Hepatic stellate cell (primary cell): ENCODE results near the gene INAFM2.

ENCODE experiments used
- DNase-seq: peaks from one replicate; pipeline ENCODE4 v3.0.0; 2011; ENCODE audit warnings: low spot score

The INAFM2 gene

GRCh38 chr15:40344217-40344616 lies 20.7 kb downstream of the INAFM2 start:
- DNase-seq, result no peak

GRCh38 chr15:40344631-40345120 lies 21.2 kb downstream of the INAFM2 start:
- peak; percentile 84 for DNase-seq

GRCh38 chr15:40345225-40345866 lies 21.9 kb downstream of the INAFM2 start:
- DNase-seq, result no peak

GRCh38 chr15:40345867-40346578 lies 22.5 kb downstream of the INAFM2 start:
- no peak for DNase-seq

- DNase-seq, result no peak
Observed at GRCh38 chr15:40346579-40347558, 23.4 kb downstream of the INAFM2 start.

GRCh38 chr15:40347559-40348473 lies 24.3 kb downstream of the INAFM2 start:
- DNase-seq, result no peak

- DNase-seq, result no peak
Observed at GRCh38 chr15:40348474-40348870, 25.0 kb downstream of the INAFM2 start.

GRCh38 chr15:40349163-40349562 lies 25.7 kb downstream of the INAFM2 start:
- no peak for DNase-seq

GRCh38 chr15:40352281-40352901 lies 28.9 kb downstream of the INAFM2 start:
- DNase-seq, result no peak

- DNase-seq, result no peak
Observed at GRCh38 chr15:40353697-40354096, 30.2 kb downstream of the INAFM2 start.

GRCh38 chr15:40354408-40355171 lies 31.1 kb downstream of the INAFM2 start:
- peak; percentile 81 for DNase-seq

- DNase-seq, result no peak
Observed at GRCh38 chr15:40355976-40356585, 32.6 kb downstream of the INAFM2 start.

- no peak for DNase-seq
Observed at GRCh38 chr15:40357246-40357645, 33.8 kb downstream of the INAFM2 start.

GRCh38 chr15:40357723-40358470 lies 34.4 kb downstream of the INAFM2 start, which contains the start of gene DISP2:
DISP2 (plus strand) TSS chr15:40358219; CDS start chr15:40358322, 103 bp downstream.
- DNase-seq, result peak; percentile 99

- DNase-seq, result no peak
Observed at GRCh38 chr15:40358471-40359353, 35.2 kb downstream of the INAFM2 start.

GRCh38 chr15:40360015-40360414 lies 36.5 kb downstream of the INAFM2 start:
- no peak for DNase-seq

GRCh38 chr15:40361640-40362039 lies 38.1 kb downstream of the INAFM2 start:
- no peak for DNase-seq

GRCh38 chr15:40363611-40364010 lies 40.1 kb downstream of the INAFM2 start:
- DNase-seq, result no peak
